HEK293 (cell line): ENCODE data around the gene SUDS3.

ENCODE experiments used
- CTCF ChIP-seq: fragments of 450-650 bp; formaldehyde crosslinking; IDR thresholded peaks from 2 replicates; pipeline ENCODE4 v1.5.1; 2016; ENCODE audit warnings: missing biosample characterization, missing genetic modification characterization
- RBAK ChIP-seq: fragments of 450-650 bp; formaldehyde crosslinking; IDR thresholded peaks from 2 replicates; pipeline ENCODE4 v1.5.1; 2016; ENCODE audit warnings: missing biosample characterization, missing genetic modification characterization
- SETDB1 ChIP-seq: IDR thresholded peaks from one replicate; pipeline ENCODE4 v1.6.1; 2017; ENCODE audit warnings: mild to moderate bottlenecking, low read length, moderate library complexity, mixed read lengths; ENCODE audit not compliant: insufficient read length
- ZNF138 ChIP-seq: fragments of 450-650 bp; formaldehyde crosslinking; IDR thresholded peaks from 2 replicates; pipeline ENCODE4 v1.5.1; 2016; ENCODE audit warnings: missing biosample characterization, missing genetic modification characterization, borderline replicate concordance
- ZNF23 ChIP-seq: fragments of 450-650 bp; formaldehyde crosslinking; IDR thresholded peaks from 2 replicates; pipeline ENCODE4 v1.5.1; 2016; ENCODE audit warnings: missing biosample characterization, missing genetic modification characterization, borderline replicate concordance
- ZNF239 ChIP-seq: fragments of 450-650 bp; formaldehyde crosslinking; IDR thresholded peaks from 2 replicates; pipeline ENCODE4 v1.5.1; 2016; ENCODE audit warnings: missing biosample characterization, missing genetic modification characterization
- ZNF513 ChIP-seq: fragments of 450-650 bp; IDR thresholded peaks from 2 replicates; pipeline ENCODE4 v1.5.1; 2018; ENCODE audit warnings: missing biosample characterization, missing genetic modification characterization

- no peak for TF ChIP-seq RBAK (tag by site-specific recombination)
- TF ChIP-seq CTCF (tag by site-specific recombination), result no peak
- TF ChIP-seq ZNF23 (tag by site-specific recombination), result no peak
- no peak for TF ChIP-seq SETDB1
- TF ChIP-seq ZNF138, result no peak
- TF ChIP-seq ZNF513 (tag by site-specific recombination), result no peak
- TF ChIP-seq ZNF239 (tag by site-specific recombination), result no peak
These were observed 79.0 kb downstream of the SUDS3 start for GRCh38 chr12:118455327-118455726.
